ENCODE results near the gene ADK.
"Not testable (repeated sequence)": the region's sequence is repeated elsewhere in the genome, so short reads cannot be mapped to it uniquely, and the experiment has no call there.

ADK gene

DNA sequence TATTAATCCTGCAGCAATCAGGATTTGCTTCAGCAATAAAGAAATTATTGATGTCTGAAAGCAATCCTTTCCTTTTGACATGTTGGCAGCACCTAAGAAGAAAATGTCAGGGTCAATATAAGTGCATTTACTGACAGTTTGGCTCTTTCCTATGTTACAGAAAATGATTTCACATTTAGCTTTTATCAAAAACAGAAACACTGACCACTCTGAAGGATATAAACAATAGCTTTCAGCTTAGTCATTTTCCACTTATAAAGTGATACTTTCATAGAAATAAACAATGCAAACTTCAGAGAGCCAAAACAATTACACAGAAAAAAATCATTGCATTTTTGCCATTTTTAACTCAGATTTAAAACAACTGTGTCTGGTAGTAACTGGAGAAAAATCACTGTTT is 349.8 kb downstream of the ADK start:
- peaks cover 17% of the 10 kb centered on the region for H3K4me1 ChIP-seq (ENCODE audit: control insufficient read depth, insufficient read depth, low read length, poor library complexity, severe bottlenecking)

DNA sequence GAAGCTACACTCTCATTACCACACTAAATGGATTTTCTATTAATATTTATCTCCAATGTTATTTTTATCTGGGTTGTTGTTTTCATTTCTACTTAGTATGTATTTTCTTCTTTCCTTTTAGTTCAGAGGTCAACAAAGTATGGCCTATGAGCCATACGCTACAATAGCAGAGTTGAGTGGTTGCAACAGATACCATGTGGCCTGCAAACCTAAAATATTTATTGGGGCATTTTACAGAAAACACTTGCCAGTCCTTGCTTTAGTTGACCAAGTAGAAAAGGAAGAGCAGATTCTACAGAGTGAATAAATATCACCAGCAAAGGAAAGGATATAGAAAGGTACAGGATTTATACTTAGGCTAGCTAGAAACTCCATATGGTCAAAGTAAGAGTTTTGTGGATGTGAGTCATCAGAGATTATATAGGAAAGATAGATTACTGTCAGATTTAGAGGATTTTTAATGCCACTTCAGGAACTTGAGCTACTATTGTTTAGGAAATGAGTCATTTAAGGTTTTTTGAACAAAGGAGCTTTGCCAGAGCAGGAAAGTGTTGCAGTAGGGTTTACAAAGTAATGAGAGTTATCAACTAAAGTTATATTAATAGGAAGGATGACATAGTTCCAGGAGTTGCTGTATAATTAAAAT is 352.1 kb downstream of the ADK start:
- WGBS, 2 experiments (ENCODE audit: insufficient coverage in 2 of 2): no CpG with 5 or more reads among the region's 1 CpG
- peak overlapping the region; percentile 65 for H3K27ac ChIP-seq (ENCODE audit: low read depth, low read length, severe bottlenecking)

More for the DNA sequence above, 349.8 kb downstream of the ADK start:
- no peaks in the 10 kb centered on the region for H3K9me3 ChIP-seq (ENCODE audit: control insufficient read depth, low read length)
- no peak overlapping the region for H3K4me3 ChIP-seq (ENCODE audit: extremely low read depth, insufficient read depth, low read length, poor library complexity, severe bottlenecking)
- no peak overlapping the region for H3K27ac ChIP-seq (ENCODE audit: low read depth, low read length, severe bottlenecking)
- peaks cover 4% of the 10 kb centered on the region for H3K36me3 ChIP-seq (ENCODE audit: control insufficient read depth, insufficient read depth, low read length)

DNA sequence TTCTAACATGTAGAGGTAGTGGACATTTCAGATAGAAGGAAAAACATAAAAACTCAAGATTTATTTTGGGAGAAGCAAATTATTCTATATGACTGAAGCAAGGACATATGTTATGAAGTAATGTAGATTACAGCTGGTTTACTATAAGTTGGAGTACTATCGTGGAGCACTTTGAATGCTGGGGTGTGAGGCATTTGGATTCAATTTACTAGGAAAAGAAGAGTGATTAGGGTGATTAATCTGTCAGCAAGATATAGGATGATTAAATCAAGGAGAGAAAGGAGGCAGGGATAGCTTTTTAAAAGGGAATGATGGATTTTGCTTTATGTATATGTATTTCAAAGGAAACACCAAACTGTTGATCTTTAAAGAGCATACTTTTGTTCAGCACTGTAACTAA is 356.9 kb downstream of the ADK start:
- Histone ChIP-seq H3K9me3 (ENCODE audit: control insufficient read depth, low read length) (peaks cover 14% of the 10 kb centered on the region), H3K36me3 (ENCODE audit: control insufficient read depth, insufficient read depth, low read length) (no peaks in the 10 kb centered on the region), H3K4me3 (ENCODE audit: extremely low read depth, insufficient read depth, low read length, poor library complexity, severe bottlenecking) (no peak overlapping the region), H3K27ac (ENCODE audit: low read depth, low read length, severe bottlenecking) (no peak overlapping the region), H3K4me1 (ENCODE audit: control insufficient read depth, insufficient read depth, low read length, poor library complexity, severe bottlenecking) (peaks cover 13% of the 10 kb centered on the region)
- 95 to 100% methylated on average over 1 of the region's 1 CpG for WGBS, 2 experiments (ENCODE audit: insufficient coverage in 2 of 2)

More for the DNA sequence above, 352.1 kb downstream of the ADK start:
- no peaks in the 10 kb centered on the region for H3K9me3 ChIP-seq (ENCODE audit: control insufficient read depth, low read length)
- H3K36me3 ChIP-seq (ENCODE audit: control insufficient read depth, insufficient read depth, low read length): no peaks in the 10 kb centered on the region
- H3K4me1 ChIP-seq (ENCODE audit: control insufficient read depth, insufficient read depth, low read length, poor library complexity, severe bottlenecking): peaks cover 17% of the 10 kb centered on the region
- H3K4me3 ChIP-seq (ENCODE audit: extremely low read depth, insufficient read depth, low read length, poor library complexity, severe bottlenecking): no peak overlapping the region

DNA sequence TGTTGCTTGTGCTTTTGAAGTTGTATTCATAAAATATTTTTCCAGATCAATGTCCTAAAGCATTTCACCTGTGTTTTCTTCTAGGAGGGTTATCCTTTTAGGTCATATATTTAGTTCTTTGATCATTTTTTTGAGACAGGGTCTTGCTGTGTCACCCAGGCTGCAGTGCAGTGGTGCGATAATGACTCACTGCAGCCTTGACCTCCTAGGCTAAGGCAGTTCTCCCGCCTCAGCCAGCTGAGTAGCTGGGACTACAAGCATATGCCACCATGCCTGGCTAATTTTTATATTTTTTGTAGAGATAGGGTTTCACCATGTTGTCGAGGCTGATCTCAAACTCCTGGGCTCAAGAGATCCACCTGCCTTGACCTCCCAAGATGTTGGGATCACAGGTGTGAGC is 359.6 kb downstream of the ADK start:
- WGBS, 2 experiments (ENCODE audit: insufficient coverage in 2 of 2): 95 to 100% methylated on average over 2 of the region's 3 CpGs
- Histone ChIP-seq H3K9me3 (ENCODE audit: control insufficient read depth, low read length) (peaks cover 14% of the 10 kb centered on the region), H3K27ac (ENCODE audit: low read depth, low read length, severe bottlenecking) (no peak overlapping the region), H3K4me1 (ENCODE audit: control insufficient read depth, insufficient read depth, low read length, poor library complexity, severe bottlenecking) (no peaks in the 10 kb centered on the region), H3K4me3 (ENCODE audit: extremely low read depth, insufficient read depth, low read length, poor library complexity, severe bottlenecking) (no peak overlapping the region), H3K36me3 (ENCODE audit: control insufficient read depth, insufficient read depth, low read length) (no peaks in the 10 kb centered on the region)

DNA sequence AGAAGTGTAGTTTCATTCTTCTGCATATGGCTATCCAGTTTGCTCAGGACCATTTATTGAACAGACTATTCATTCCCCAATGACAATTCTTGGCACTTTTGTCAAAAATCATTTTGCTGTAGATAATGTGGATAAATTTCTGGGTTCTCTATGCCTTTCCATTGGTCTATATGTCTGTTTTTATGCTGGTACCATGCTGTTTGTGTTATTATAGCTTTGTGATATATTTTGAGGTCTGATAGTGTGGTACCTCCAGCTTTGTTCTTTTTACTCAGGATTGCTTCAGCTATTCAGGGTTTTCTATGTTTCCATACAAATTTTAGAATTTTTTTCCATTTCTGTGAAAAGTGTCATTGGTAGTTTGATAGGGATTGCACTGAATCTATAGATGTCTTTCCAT is 360.0 kb downstream of the ADK start:
- Histone ChIP-seq H3K27ac (ENCODE audit: low read depth, low read length, severe bottlenecking) (no peak overlapping the region), H3K9me3 (ENCODE audit: control insufficient read depth, low read length) (peaks cover 14% of the 10 kb centered on the region)

DNA sequence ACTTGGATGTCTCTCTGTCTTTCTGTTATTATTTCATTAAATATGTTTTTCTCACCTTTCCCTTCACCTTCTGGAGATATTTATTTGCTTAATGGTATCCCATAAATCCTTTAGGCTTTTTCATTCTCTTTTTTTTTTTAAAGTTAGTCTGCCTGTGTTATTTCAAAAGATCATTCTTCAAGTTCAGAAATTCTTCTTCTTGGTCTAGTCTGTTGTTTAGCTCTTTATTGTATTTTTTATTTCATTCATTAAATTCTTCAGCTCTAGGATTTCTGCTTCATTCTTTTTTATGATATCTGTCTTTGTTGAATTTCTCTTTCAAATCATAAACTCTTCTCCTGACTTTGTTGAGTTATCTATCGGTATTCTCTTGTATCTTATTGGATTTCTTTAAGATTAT is 363.3 kb downstream of the ADK start:
- Histone ChIP-seq H3K4me1 (ENCODE audit: control insufficient read depth, insufficient read depth, low read length, poor library complexity, severe bottlenecking) (no peaks in the 10 kb centered on the region), H3K4me3 (ENCODE audit: extremely low read depth, insufficient read depth, low read length, poor library complexity, severe bottlenecking) (no peak overlapping the region), H3K36me3 (ENCODE audit: control insufficient read depth, insufficient read depth, low read length) (no peaks in the 10 kb centered on the region), H3K27ac (ENCODE audit: low read depth, low read length, severe bottlenecking) (no peak overlapping the region), H3K9me3 (ENCODE audit: control insufficient read depth, low read length) (peaks cover 14% of the 10 kb centered on the region)
- no CpG with 5 or more reads among the region's 1 CpG for WGBS, 2 experiments (ENCODE audit: insufficient coverage in 2 of 2)

More for the DNA sequence above, 360.0 kb downstream of the ADK start:
- H3K4me1 ChIP-seq (ENCODE audit: control insufficient read depth, insufficient read depth, low read length, poor library complexity, severe bottlenecking): no peaks in the 10 kb centered on the region
- no peaks in the 10 kb centered on the region for H3K36me3 ChIP-seq (ENCODE audit: control insufficient read depth, insufficient read depth, low read length)
- H3K4me3 ChIP-seq (ENCODE audit: extremely low read depth, insufficient read depth, low read length, poor library complexity, severe bottlenecking): no peak overlapping the region

DNA sequence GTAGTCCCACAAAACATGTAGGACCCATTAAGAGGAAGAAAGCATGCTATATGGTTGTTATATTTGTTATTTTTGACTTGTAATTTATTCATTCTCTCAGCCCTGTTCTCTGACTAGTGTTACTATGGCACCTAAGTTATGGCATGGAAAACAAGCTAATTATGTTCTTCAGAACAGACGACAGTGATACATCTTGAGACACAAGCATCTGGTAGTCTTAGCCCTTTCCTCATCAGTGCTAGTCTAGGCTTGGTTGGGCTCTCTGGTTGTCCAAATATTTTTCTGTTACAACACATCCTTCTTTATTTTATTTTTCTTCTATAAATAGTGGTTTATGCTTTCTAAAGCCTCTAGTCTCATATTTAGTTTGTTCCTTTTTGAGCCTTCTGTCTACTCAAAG is 367.0 kb downstream of the ADK start:
- Histone ChIP-seq H3K4me1 (ENCODE audit: control insufficient read depth, insufficient read depth, low read length, poor library complexity, severe bottlenecking) (no peaks in the 10 kb centered on the region), H3K27ac (ENCODE audit: low read depth, low read length, severe bottlenecking) (no peak overlapping the region), H3K36me3 (ENCODE audit: control insufficient read depth, insufficient read depth, low read length) (no peaks in the 10 kb centered on the region), H3K9me3 (ENCODE audit: control insufficient read depth, low read length) (no peaks in the 10 kb centered on the region), H3K4me3 (ENCODE audit: extremely low read depth, insufficient read depth, low read length, poor library complexity, severe bottlenecking) (no peak overlapping the region)
- 89% methylated on average over 1 of the region's 1 CpG; no CpG with 5 or more reads in 1 of the 2 experiments for WGBS, 2 experiments (ENCODE audit: insufficient coverage in 2 of 2)

DNA sequence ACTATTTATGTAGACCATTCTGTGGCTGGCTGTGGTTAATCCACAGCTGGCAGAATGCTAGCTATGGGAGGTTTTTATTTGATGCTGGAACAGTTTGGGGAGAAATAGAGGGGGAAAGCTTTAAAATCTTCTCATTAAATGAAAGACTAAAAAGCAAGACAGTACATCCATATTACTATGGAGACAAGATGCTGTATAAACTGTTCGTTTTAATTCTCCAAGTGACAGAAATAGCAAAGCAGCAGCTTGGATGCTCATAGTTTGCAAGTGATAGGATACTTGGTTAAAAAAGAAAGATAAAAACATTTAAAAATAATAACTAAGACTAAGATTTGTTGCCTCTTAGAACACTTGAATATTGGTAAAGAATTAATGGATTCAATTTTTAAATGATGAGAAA is 370.5 kb downstream of the ADK start:
- Histone ChIP-seq H3K36me3 (ENCODE audit: control insufficient read depth, insufficient read depth, low read length) (peaks cover 7% of the 10 kb centered on the region), H3K9me3 (ENCODE audit: control insufficient read depth, low read length) (no peaks in the 10 kb centered on the region), H3K4me3 (ENCODE audit: extremely low read depth, insufficient read depth, low read length, poor library complexity, severe bottlenecking) (no peak overlapping the region), H3K4me1 (ENCODE audit: control insufficient read depth, insufficient read depth, low read length, poor library complexity, severe bottlenecking) (no peaks in the 10 kb centered on the region), H3K27ac (ENCODE audit: low read depth, low read length, severe bottlenecking) (no peak overlapping the region)
- no CpG with 5 or more reads among the region's 1 CpG for WGBS, 2 experiments (ENCODE audit: insufficient coverage in 2 of 2)

DNA sequence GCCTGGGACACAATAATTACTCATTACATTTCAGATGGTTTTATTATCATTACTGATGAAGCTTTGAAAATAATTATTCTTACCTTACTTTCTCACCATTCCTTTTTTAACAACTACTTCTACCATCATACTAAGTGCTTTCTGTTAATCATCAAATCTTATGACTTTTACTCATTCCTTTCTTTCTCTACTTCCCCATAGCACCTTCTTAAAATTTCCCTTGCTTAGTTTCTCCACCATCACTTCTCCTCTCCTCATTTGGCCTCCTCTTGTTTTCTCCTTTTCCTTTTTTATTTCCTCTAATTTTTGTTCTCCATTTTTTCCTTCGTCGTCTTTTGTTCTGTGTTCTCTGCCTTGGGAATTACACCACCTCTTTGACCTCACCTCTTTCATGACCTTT is 372.2 kb downstream of the ADK start:
- no peaks in the 10 kb centered on the region for H3K4me1 ChIP-seq (ENCODE audit: control insufficient read depth, insufficient read depth, low read length, poor library complexity, severe bottlenecking)
- H3K36me3 ChIP-seq (ENCODE audit: control insufficient read depth, insufficient read depth, low read length): peaks cover 7% of the 10 kb centered on the region
- no peak overlapping the region for H3K27ac ChIP-seq (ENCODE audit: low read depth, low read length, severe bottlenecking)
- H3K4me3 ChIP-seq (ENCODE audit: extremely low read depth, insufficient read depth, low read length, poor library complexity, severe bottlenecking): no peak overlapping the region
- 88 to 96% methylated on average over 2 of the region's 2 CpGs for WGBS, 2 experiments (ENCODE audit: insufficient coverage in 2 of 2)
- H3K9me3 ChIP-seq (ENCODE audit: control insufficient read depth, low read length): no peaks in the 10 kb centered on the region

DNA sequence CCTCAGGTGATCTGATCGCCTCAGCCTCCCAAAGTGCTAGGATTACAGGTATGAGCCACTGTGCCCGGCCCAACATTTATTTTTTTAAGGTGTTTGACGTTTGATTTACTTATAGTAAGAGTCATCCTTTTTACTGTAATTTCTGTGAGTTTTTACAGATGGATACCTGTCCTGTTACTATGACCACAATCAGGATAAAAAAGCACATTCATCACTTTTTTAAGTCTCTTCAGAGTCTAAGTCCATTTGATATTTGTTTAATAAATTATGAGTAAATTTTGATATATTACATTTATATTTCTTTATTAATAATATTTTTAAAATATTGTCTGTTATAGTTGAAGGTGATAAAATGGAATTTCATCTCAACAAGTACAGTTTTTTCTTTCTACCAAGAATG is 374.9 kb downstream of the ADK start:
- Histone ChIP-seq H3K27ac (ENCODE audit: low read depth, low read length, severe bottlenecking) (no peak overlapping the region), H3K4me1 (ENCODE audit: control insufficient read depth, insufficient read depth, low read length, poor library complexity, severe bottlenecking) (no peaks in the 10 kb centered on the region), H3K36me3 (ENCODE audit: control insufficient read depth, insufficient read depth, low read length) (peaks cover 7% of the 10 kb centered on the region), H3K9me3 (ENCODE audit: control insufficient read depth, low read length) (no peaks in the 10 kb centered on the region), H3K4me3 (ENCODE audit: extremely low read depth, insufficient read depth, low read length, poor library complexity, severe bottlenecking) (no peak overlapping the region)
- 83 to 86% methylated on average over 1 of the region's 3 CpGs for WGBS, 2 experiments (ENCODE audit: insufficient coverage in 2 of 2)

DNA sequence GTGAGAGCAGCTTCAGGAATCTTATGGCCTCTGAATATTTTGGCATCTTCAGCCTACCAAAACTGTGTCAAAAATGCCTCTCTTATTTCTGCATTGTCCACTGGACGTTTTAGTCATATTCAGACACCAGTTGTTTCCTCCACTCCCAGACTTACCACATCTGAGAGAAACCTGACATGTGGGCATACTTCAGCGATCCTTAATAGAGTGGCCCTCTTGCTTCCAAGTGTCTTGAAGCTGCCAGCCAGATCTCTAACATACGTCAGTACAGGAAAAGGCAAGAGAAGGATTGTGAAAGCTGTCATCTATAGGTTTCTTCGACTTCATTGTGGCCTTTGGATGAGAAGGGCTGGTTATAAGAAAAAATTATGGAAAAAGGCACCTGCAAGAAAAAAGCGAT is 376.6 kb downstream of the ADK start:
- not testable (repeated sequence) for H3K4me1 ChIP-seq (ENCODE audit: control insufficient read depth, insufficient read depth, low read length, poor library complexity, severe bottlenecking)

More for the DNA sequence above, 376.6 kb downstream of the ADK start:
- H3K4me3 ChIP-seq (ENCODE audit: extremely low read depth, insufficient read depth, low read length, poor library complexity, severe bottlenecking); H3K36me3 ChIP-seq (ENCODE audit: control insufficient read depth, insufficient read depth, low read length); H3K9me3 ChIP-seq (ENCODE audit: control insufficient read depth, low read length); H3K27ac ChIP-seq (ENCODE audit: low read depth, low read length, severe bottlenecking): not testable (repeated sequence)
- WGBS, 2 experiments (ENCODE audit: insufficient coverage in 2 of 2): 98 to 100% methylated on average over 4 of the region's 5 CpGs

All from mesodermal cell (in vitro differentiated cells).